GM12878 (cell line): ENCODE measurements around the gene SLC29A4. TPM values are rescaled to one million over a fixed set of nuclear protein-coding genes. Genes with fewer than 3 reads are reported as not detected.
A peak's percentile ranks its signal among the peaks of the same experiment; 100 is the strongest.

Experiments
- BHLHE40 ChIP-seq, 2 experiments: fragments of 450-650 bp in 1 of 2; IDR thresholded peaks; 2 replicates each; pipeline ENCODE4 v1.6.1; 2011 to 2017; ENCODE audit warnings: low read depth in 2 of 2, borderline replicate concordance in 1 of 2, improper control_type of control experiment in 1 of 2, low read length in 1 of 2, mild to moderate bottlenecking in 1 of 2
- CUX1 ChIP-seq: IDR thresholded peaks from 2 replicates; pipeline ENCODE4 v1.6.1; 2012; ENCODE audit warnings: improper control_type of control experiment, low read depth, low read length; ENCODE audit not compliant: insufficient replicate concordance
- DPF2 ChIP-seq: fragments of 450-650 bp; IDR thresholded peaks from 2 replicates; pipeline ENCODE4 v1.6.1; 2017; ENCODE audit warnings: mild to moderate bottlenecking
- EGR1 ChIP-seq, 2 experiments: IDR thresholded peaks; 1 replicate in 1 of 2; 2 replicates in 1 of 2; pipeline ENCODE4 v1.6.1; 2011 to 2012; ENCODE audit warnings: low read depth in 2 of 2, low read length in 2 of 2, borderline replicate concordance in 1 of 2, mild to moderate bottlenecking in 1 of 2, moderate library complexity in 1 of 2
- ETV6 ChIP-seq, 2 experiments: fragments of 450-650 bp in 1 of 2; IDR thresholded peaks in 1 of 2; conservative IDR thresholded peaks in 1 of 2; 2 replicates each; pipeline ENCODE4 v1.6.1; 2014; ENCODE audit warnings: antibody characterized with exemption in 1 of 2, borderline replicate concordance in 1 of 2, low read depth in 1 of 2, mild to moderate bottlenecking in 1 of 2, moderate library complexity in 1 of 2
- FOXK2 ChIP-seq: fragments of 450-650 bp; IDR thresholded peaks from 2 replicates; pipeline ENCODE4 v1.6.1; 2017; ENCODE audit warnings: mild to moderate bottlenecking, moderate library complexity
- NFXL1 ChIP-seq: fragments of 450-650 bp; IDR thresholded peaks from 2 replicates; pipeline ENCODE4 v1.6.1; 2017; ENCODE audit warnings: antibody characterized with exemption, mild to moderate bottlenecking, borderline replicate concordance
- NFYB ChIP-seq: IDR thresholded peaks from 2 replicates; pipeline ENCODE4 v1.6.1; 2011; ENCODE audit warnings: low read depth, mild to moderate bottlenecking, low read length, improper control_type of control experiment, moderate library complexity; ENCODE audit not compliant: insufficient read depth
- RAD21 ChIP-seq: IDR thresholded peaks from 2 replicates; pipeline ENCODE4 v1.6.1; 2011; ENCODE audit warnings: mild to moderate bottlenecking, low read depth, low read length, moderate library complexity; ENCODE audit not compliant: insufficient read depth
- SMC3 ChIP-seq: IDR thresholded peaks from 2 replicates; pipeline ENCODE4 v1.6.1; 2011; ENCODE audit warnings: low read length, improper control_type of control experiment, borderline replicate concordance
- SUPT20H ChIP-seq: IDR thresholded peaks from 2 replicates; pipeline ENCODE4 v1.6.1; 2011; ENCODE audit warnings: low read depth, mild to moderate bottlenecking, low read length, moderate library complexity, borderline replicate concordance; ENCODE audit not compliant: control insufficient read depth
- ZBTB40 ChIP-seq: fragments of 450-650 bp; IDR thresholded peaks from 2 replicates; pipeline ENCODE4 v1.6.1; 2016; ENCODE audit warnings: mild to moderate bottlenecking, moderate library complexity, borderline replicate concordance
- polyA plus RNA-seq, 11 experiments: library from polyadenylated mRNA; depleted of rRNA in 4 of 11; unstranded in 6 of 11; stranded (reverse) in 5 of 11; fragments of >200 nt; fragmentation: Nextera tagmentation in 4 of 11; fragmentation: Illumina TruSeq in 1 of 11; extraction: Ambion mirVana in 4 of 11; extraction: Trizol in 1 of 11; gene quantifications; 1 replicate in 1 of 11; 2 replicates in 10 of 11; pipeline versions ENCODE4 v1.2.1 to v1.2.3, GENCODE V29; 2011 to 2016; ENCODE audit warnings: inconsistent platforms in 2 of 11, missing spikeins in 2 of 11, low read depth in 1 of 11
- total RNA-seq, 4 experiments: library from RNA; depleted of rRNA in 3 of 4; stranded (reverse); fragments of >200 nt in 3 of 4; fragmentation: Illumina TruSeq in 1 of 4; extraction: Trizol in 1 of 4; gene quantifications; 2 replicates each; pipeline versions ENCODE4 v1.2.1 to v1.2.3, GENCODE V29; 2013 to 2021
- TF ChIP-seq, protein P1 (sequence below): fragments of 450-650 bp; formaldehyde crosslinking; IDR thresholded peaks from 2 replicates; pipeline ENCODE4 v1.4.0; 2020; ENCODE audit warnings: mild to moderate bottlenecking, moderate library complexity

SLC29A4 gene
- total and polyA plus RNA-seq, 10 of the 15 experiments (the other 5 are each of a cell fraction or from before 2014, with no cell fraction given), result 0.11 to 0.72 (median 0.23) TPM; not detected in 3

- no peak for TF ChIP-seq ZBTB40
- TF ChIP-seq, protein P1, sequence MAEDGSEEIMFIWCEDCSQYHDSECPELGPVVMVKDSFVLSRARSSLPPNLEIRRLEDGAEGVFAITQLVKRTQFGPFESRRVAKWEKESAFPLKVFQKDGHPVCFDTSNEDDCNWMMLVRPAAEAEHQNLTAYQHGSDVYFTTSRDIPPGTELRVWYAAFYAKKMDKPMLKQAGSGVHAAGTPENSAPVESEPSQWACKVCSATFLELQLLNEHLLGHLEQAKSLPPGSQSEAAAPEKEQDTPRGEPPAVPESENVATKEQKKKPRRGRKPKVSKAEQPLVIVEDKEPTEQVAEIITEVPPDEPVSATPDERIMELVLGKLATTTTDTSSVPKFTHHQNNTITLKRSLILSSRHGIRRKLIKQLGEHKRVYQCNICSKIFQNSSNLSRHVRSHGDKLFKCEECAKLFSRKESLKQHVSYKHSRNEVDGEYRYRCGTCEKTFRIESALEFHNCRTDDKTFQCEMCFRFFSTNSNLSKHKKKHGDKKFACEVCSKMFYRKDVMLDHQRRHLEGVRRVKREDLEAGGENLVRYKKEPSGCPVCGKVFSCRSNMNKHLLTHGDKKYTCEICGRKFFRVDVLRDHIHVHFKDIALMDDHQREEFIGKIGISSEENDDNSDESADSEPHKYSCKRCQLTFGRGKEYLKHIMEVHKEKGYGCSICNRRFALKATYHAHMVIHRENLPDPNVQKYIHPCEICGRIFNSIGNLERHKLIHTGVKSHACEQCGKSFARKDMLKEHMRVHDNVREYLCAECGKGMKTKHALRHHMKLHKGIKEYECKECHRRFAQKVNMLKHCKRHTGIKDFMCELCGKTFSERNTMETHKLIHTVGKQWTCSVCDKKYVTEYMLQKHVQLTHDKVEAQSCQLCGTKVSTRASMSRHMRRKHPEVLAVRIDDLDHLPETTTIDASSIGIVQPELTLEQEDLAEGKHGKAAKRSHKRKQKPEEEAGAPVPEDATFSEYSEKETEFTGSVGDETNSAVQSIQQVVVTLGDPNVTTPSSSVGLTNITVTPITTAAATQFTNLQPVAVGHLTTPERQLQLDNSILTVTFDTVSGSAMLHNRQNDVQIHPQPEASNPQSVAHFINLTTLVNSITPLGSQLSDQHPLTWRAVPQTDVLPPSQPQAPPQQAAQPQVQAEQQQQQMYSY (CRISPR knock-in tag), result no peak
- TF ChIP-seq EGR1 (IDR thresholded peaks at IDR 0.05; ENCODE audit: borderline replicate concordance in 1 of 2, low read depth in 2 of 2, low read length in 2 of 2), result no peak
- TF ChIP-seq SUPT20H, result no peak
- TF ChIP-seq BHLHE40 (IDR thresholded peaks at IDR 0.05; ENCODE audit: borderline replicate concordance in 1 of 2, low read depth in 2 of 2, low read length in 1 of 2), result no peak
- peak; percentile 39 for TF ChIP-seq SMC3
- peak; percentile 67 for TF ChIP-seq RAD21
- no peak for TF ChIP-seq CUX1
- TF ChIP-seq DPF2, result no peak
- no peak for TF ChIP-seq ETV6 (conservative IDR thresholded peaks at IDR 0.05 in 1 of 2, IDR thresholded peaks at IDR 0.05 in 1 of 2; ENCODE audit: borderline replicate concordance in 1 of 2, low read depth in 1 of 2)
- no peak for TF ChIP-seq NFXL1
- no peak for TF ChIP-seq FOXK2
- TF ChIP-seq NFYB, result no peak
Observed at GRCh38 chr7:5284304-5285281, 1.9 kb downstream of the SLC29A4 start (continued).
